ENCODE data around the gene KANSL1.
"Not testable (repeated sequence)": the region's sequence is repeated elsewhere in the genome, so short reads cannot be mapped to it uniquely, and the experiment has no call there.

KANSL1 gene

GRCh38 chr17:46010597-46011186, 182.5 kb downstream of the KANSL1 start:
- no peak for DNase-seq

DNA sequence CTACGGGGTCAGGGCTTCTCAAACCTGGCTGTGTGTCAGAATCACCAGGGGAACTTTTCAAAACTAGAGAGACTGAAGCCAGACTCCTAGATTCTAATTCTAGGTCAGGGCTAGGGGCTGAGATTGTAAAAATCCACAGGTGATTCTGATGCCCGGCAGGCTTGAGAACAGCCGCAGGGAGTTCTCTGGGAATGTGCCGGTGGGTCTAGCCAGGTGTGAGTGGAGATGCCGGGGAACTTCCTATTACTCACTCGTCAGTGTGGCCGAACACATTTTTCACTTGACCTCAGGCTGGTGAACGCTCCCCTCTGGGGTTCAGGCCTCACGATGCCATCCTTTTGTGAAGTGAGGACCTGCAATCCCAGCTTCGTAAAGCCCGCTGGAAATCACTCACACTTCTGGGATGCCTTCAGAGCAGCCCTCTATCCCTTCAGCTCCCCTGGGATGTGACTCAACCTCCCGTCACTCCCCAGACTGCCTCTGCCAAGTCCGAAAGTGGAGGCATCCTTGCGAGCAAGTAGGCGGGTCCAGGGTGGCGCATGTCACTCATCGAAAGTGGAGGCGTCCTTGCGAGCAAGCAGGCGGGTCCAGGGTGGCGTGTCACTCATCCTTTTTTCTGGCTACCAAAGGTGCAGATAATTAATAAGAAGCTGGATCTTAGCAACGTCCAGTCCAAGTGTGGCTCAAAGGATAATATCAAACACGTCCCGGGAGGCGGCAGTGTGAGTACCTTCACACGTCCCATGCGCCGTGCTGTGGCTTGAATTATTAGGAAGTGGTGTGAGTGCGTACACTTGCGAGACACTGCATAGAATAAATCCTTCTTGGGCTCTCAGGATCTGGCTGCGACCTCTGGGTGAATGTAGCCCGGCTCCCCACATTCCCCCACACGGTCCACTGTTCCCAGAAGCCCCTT, 183.3 kb downstream of the KANSL1 start:
- peak; percentile 63 for DNase-seq

GRCh38 chr17:46008591-46008990, 184.6 kb downstream of the KANSL1 start:
- no peak for DNase-seq

DNA sequence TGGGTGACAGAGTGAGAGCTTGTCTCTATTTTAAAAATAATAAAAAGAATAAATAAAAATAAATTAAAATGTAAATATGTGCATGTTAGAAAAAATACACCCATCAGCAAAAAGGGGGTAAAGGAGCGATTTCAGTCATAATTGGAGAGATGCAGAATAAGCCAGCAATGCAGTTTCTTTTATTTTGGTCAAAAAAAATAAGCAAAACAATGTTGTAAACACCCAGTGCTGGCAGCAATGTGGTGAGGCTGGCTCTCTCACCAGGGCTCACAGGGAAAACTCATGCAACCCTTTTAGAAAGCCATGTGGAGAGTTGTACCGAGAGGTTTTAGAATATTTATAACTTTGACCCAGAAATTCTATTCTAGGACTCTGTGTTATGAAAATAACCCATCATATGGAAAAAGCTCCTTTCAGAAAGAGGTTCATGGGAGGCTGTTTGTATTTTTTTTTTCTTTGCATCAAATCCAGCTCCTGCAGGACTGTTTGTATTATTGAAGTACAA, 185.7 kb downstream of the KANSL1 start:
- no peak for DNase-seq

DNA sequence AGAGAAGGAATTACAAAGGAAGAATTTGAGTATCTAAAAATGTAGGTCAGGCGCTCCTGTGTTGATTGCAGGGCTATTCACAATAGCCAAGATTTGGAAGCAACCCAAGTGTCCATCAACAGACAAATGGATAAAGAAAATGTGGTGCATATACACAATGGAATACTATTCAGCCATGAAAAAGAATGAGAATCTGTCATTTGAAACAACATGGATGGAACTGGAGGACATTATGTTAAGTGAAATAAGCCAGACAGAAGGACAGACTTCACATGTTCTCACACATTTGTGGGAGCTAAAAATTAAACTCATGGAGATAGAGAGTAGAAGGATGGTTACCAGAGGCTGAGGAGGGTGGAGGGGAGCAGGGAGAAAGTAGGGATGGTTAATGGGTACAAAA, 187.1 kb downstream of the KANSL1 start:
- DNase-seq, result not testable (repeated sequence)

- no peak for DNase-seq
These were observed 189.1 kb downstream of the KANSL1 start for GRCh38 chr17:46003907-46004748.

GRCh38 chr17:46002973-46003316, 190.3 kb downstream of the KANSL1 start:
- no peak for DNase-seq

DNA sequence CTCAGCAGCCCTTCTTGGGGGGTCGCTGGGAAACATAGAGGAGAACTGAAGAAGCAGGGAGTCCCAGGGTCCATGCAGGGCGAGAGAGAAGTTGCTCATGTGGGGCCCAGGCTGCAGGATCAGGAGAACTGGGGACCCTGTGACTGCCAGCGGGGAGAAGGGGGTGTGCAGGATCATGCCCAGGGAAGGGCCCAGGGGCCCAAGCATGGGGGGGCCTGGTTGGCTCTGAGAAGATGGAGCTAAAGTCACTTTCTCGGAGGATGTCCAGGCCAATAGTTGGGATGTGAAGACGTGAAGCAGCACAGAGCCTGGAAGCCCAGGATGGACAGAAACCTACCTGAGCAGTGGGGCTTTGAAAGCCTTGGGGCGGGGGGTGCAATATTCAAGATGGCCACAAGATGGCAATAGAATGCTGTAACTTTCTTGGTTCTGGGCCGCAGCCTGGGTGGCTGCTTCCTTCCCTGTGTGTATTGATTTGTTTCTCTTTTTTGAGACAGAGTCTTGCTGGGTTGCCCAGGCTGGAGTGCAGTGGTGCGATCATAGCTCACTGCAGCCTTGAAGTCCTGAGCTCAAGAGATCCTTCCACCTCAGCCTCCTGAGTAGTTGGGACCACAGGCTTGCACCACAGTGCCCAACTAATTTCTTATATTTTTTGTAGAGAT, 190.8 kb downstream of the KANSL1 start:
- no peak for DNase-seq

DNA sequence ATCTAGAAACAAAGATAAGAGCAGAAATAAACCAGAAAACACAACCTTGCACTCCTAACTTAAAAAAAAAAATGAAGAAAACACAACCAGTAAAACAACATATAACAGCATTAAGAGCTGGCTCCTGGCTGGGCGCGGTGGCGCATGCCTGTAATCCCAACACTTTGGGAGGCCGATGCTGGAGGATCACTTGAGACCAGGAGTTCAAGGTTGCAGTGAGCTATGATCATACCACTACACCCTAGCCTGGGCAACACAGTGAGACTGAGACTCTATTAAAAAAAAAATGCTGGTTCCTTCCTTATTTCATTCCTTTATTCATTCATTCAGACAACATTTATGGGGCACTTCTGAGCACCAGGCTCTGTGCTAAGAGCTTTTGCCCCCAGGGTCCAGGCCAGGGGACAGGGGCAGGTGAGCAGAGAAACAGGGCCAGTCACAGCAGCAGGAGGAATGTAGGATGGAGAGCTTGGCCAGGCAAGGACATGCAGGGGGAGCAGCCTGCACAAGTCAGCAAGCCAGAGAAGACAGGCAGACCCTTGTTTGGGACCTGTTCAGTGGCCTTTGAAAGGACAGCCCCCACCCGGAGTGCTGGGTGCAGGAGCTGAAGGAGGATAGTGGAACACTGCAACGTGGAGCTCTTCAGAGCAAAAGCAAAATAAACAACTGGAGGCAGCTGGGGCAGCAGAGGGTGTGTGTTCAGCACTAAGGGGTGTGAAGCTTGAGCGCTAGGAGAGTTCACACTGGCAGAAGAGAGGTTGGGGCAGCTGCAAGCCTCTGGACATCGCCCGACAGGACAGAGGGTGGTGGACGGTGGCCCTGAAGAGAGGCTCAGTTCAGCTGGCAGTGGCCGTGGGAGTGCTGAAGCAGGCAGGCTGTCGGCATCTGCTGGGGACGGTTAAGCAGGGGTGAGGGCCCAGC, 191.6 kb downstream of the KANSL1 start:
- no peak for DNase-seq

DNA sequence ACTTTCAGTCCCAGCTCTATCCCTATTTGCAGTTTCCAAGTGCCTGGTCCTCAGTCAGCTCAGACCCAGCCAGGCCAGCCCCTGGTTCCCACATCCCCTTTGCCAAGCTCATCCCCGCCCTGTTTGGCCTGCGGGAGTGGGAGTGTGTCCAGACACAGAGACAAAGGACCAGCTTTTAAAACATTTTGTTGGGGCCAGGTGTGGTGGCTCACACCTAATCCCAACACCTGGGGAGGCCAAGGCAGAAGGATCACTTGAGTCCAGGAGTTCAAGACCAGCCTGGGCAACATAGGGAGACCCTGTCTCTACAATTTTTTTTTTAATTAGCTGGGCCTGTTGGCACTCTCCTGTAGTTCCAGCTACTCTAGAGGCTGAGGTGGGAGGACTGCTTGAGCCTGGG, 192.5 kb downstream of the KANSL1 start:
- no peak for DNase-seq

GRCh38 chr17:46000292-46000691, 192.9 kb downstream of the KANSL1 start:
- DNase-seq, result no peak

DNA sequence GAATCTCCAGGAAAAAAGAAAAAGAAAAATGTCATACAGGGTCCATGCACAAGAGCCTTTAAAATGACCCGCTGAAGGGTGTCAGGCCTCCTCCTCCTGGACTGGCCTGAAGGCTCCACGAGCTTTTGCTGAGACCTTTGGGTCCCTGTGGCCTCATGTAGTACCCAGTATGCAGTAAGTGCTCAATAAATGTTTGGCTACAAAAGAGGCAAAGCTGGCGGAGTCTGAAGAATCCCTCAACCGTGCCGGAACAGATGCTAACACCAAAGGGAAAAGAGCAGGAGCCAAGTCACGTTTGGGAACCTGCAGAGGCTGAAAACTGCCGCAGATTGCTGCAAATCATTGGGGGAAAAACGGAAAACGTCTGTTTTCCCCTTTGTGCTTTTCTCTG, 193.3 kb downstream of the KANSL1 start:
- DNase-seq, result no peak

GRCh38 chr17:45998987-45999899, 194.0 kb downstream of the KANSL1 start, which contains the start of gene STH:
TSS of gene STH (plus strand) at chr17:45999250. CDS start at chr17:45999280, 30 bp downstream.
- DNase-seq, result no peak

DNA sequence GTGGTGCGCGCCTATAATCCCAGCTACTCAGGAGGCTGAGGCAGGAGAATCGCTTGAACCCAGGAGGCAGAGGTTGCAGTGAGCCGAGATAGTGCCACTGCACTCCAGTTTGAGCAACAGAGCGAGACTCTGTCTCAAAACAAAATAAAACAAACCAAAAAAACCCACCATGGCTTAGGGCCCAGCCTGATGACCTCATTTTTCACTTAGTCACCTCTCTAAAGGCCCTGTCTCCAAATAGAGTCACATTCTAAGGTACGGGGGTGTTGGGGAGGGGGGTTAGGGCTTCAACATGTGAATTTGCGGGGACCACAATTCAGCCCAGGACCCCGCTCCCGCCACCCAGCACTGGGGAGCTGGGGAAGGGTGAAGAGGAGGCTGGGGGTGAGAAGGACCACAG, 195.6 kb downstream of the KANSL1 start:
- no peak for DNase-seq

- DNase-seq, result no peak
These were observed 196.1 kb downstream of the KANSL1 start for GRCh38 chr17:45997166-45997565.

DNA sequence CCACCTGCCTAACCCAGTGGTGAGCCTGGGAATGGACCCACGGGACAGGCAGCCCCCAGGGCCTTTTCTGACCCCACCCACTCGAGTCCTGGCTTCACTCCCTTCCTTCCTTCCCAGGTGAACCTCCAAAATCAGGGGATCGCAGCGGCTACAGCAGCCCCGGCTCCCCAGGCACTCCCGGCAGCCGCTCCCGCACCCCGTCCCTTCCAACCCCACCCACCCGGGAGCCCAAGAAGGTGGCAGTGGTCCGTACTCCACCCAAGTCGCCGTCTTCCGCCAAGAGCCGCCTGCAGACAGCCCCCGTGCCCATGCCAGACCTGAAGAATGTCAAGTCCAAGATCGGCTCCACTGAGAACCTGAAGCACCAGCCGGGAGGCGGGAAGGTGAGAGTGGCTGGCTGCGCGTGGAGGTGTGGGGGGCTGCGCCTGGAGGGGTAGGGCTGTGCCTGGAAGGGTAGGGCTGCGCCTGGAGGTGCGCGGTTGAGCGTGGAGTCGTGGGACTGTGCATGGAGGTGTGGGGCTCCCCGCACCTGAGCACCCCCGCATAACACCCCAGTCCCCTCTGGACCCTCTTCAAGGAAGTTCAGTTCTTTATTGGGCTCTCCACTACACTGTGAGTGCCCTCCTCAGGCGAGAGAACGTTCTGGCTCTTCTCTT, 196.8 kb downstream of the KANSL1 start:
- DNase-seq, result no peak

DNA sequence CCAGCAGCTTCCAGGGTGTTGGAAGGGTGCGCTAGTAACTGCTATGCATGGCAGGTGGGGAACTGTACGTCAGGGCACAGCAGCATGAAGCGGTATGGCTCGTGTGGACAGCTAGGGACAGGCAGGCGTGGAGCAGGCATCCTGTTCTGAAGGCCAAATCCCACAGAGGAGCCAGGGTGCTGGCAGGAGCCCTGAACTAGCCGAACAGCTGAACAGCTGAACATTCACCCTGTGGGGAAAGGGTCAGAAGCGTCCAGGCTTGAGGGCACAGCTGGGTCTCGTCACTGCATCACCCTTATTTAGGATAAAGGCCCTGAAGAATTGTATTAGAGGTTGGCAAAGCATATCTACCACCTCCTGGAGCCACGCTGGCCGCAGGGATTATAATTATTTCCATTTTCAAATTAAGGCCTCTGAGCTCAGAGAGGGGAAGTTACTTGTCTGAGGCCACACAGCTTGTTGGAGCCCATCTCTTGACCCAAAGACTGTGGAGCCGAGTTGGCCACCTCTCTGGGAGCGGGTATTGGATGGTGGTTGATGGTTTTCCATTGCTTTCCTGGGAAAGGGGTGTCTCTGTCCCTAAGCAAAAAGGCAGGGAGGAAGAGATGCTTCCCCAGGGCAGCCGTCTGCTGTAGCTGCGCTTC, 197.5 kb downstream of the KANSL1 start:
- DNase-seq, result no peak

GRCh38 chr17:45994987-45995386, 198.2 kb downstream of the KANSL1 start:
- DNase-seq, result no peak

- DNase-seq, result no peak
These were observed 199.1 kb downstream of the KANSL1 start for GRCh38 chr17:45993962-45994627.

All from 8988T (cell line).